GM23248 (cell line): ENCODE results near the gene SPATA31E1. TPM values are rescaled to one million over a fixed set of nuclear protein-coding genes. Genes with fewer than 3 reads are reported as not detected.
"Not testable (repeated sequence)": the region's sequence is repeated elsewhere in the genome, so short reads cannot be mapped to it uniquely, and the experiment has no call there.

Source experiments
- DNase-seq: peaks from one replicate; pipeline ENCODE4 v3.0.0-alpha.2; 2015
- H2AFZ ChIP-seq: fragments of 200-600 bp; sonication (generic); 2 replicates; pipeline ENCODE4 v1.6.1; 2016; ENCODE audit warnings: antibody characterized with exemption
- H3F3A ChIP-seq: fragments of 200-600 bp; sonication (generic); 2 replicates; pipeline ENCODE4 v1.6.1; 2016; ENCODE audit warnings: mild to moderate bottlenecking, antibody characterized with exemption, mixed run types; ENCODE audit not compliant: insufficient read depth
- H3K27ac ChIP-seq: fragments of 200-600 bp; sonication (generic); 2 replicates; pipeline ENCODE4 v1.5.1; 2016; ENCODE audit warnings: mild to moderate bottlenecking
- H3K27me3 ChIP-seq: fragments of 200-600 bp; sonication (generic); replicated peaks from 2 replicates; pipeline ENCODE4 v1.6.1; 2016; ENCODE audit warnings: mild to moderate bottlenecking; ENCODE audit not compliant: insufficient read depth
- H3K36me3 ChIP-seq: fragments of 200-600 bp; sonication (generic); 2 replicates; pipeline ENCODE4 v1.6.1; 2016; ENCODE audit warnings: low read depth, mild to moderate bottlenecking
- H3K4me1 ChIP-seq: fragments of 200-600 bp; sonication (generic); 2 replicates; pipeline ENCODE4 v1.6.1; 2016; ENCODE audit warnings: mild to moderate bottlenecking; ENCODE audit not compliant: insufficient read depth
- H3K4me2 ChIP-seq: fragments of 200-600 bp; sonication (generic); one replicate; pipeline ENCODE4 v1.6.1; 2016; ENCODE audit warnings: mild to moderate bottlenecking; ENCODE audit not compliant: unreplicated experiment
- H3K4me3 ChIP-seq: fragments of 200-600 bp; sonication (generic); 2 replicates; pipeline ENCODE4 v1.5.1; 2016; ENCODE audit warnings: mild to moderate bottlenecking
- H3K79me2 ChIP-seq: fragments of 200-600 bp; sonication (generic); 2 replicates; pipeline ENCODE4 v1.6.1; 2016; ENCODE audit warnings: mild to moderate bottlenecking; ENCODE audit not compliant: insufficient read depth
- H3K9ac ChIP-seq: fragments of 200-600 bp; sonication (generic); 2 replicates; pipeline ENCODE4 v1.6.1; 2016; ENCODE audit warnings: mild to moderate bottlenecking
- H3K9me2 ChIP-seq: fragments of 200-600 bp; sonication (generic); 2 replicates; pipeline ENCODE4 v1.6.1; 2016; ENCODE audit warnings: mixed run types, mild to moderate bottlenecking, moderate library complexity; ENCODE audit not compliant: insufficient read depth
- H3K9me3 ChIP-seq: fragments of 200-600 bp; sonication (generic); one replicate; pipeline ENCODE4 v1.6.1; 2017; ENCODE audit warnings: low read depth
- H4K20me1 ChIP-seq: fragments of 200-600 bp; sonication (generic); 2 replicates; pipeline ENCODE4 v1.6.0; 2016; ENCODE audit not compliant: insufficient read depth
- WGBS, 2 experiments: methylation state at CpG; one replicate each; pipeline ENCODE4 v1.1.6; 2015 to 2017; ENCODE audit warnings: low lambda C conversion rate in 2 of 2, low coverage in 1 of 2; ENCODE audit errors: missing lambda C conversion rate in 2 of 2; 5-methylcytosine and 5-hydroxymethylcytosine counted together
- in situ Hi-C: fragments of 300-500 bp; cut with MboI; formaldehyde crosslinking; loops from 2 replicates; pipeline ENCODE4 v1.15.0; 2020
- polyA plus RNA-seq: library from polyadenylated mRNA; unstranded; fragments of >200 nt; fragmentation: Nextera tagmentation; extraction: Ambion mirVana; gene quantifications from 2 replicates; pipeline ENCODE4 v1.2.1, GENCODE V29; 2016
- total RNA-seq: library from RNA; depleted of rRNA; stranded (reverse); fragments of >200 nt; shearing (Covaris generic); gene quantifications from 2 replicates; pipeline ENCODE4 v1.2.3, GENCODE V29; 2014

Gene SPATA31E1
- total and polyA plus RNA-seq, 2 experiments from 2014 or later, result not detected

DNA sequence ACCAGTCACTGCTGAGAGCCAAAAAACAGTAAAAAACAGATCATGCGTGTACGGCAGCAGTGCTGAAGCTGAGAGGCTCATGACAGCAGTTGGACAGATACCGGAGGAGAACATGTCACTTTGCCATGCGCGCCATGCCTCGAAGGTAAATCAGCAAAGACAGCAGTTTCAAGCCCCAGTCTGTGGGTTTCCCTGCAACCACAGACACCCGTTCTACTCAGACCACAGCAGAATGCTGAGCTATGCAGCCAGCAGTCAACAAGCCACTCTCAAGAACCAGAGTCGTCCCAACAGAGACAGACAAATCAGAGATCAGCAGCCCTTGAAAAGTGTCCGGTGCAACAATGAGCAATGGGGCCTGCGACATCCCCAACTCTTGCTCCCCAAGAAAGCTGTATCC is 40.3 kb downstream of the SPATA31E1 start:
- H3K36me3 ChIP-seq, result not testable (repeated sequence)

DNA sequence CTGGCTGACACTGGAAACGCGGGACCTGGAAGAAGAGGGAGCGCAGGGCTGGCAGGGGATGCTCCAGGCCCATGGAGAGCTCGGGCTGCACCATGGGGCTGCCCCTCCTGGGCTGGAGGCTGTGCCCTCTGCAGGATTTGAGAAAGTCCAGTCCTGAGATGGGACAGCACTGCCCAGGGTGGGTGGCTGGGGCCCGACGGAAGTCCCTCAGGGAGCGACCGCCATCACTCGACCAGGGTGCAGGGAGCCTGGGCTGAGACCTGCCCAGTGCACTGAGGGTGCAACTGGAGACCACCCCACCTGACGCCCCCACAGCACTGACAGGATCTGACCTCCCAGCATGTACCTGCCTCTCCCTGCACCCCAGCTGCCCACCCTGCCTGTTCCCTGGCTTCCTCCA is 42.2 kb downstream of the SPATA31E1 start:
- DNase-seq, H2AFZ ChIP-seq, H3K4me1 ChIP-seq, H4K20me1 ChIP-seq, H3K27ac ChIP-seq, H3K36me3 ChIP-seq, H3K4me3 ChIP-seq, H3K9me2 ChIP-seq, H3K9me3 ChIP-seq, in situ Hi-C loops, H3F3A ChIP-seq, H3K4me2 ChIP-seq, H3K27me3 ChIP-seq, H3K79me2 ChIP-seq, H3K9ac ChIP-seq: not testable (repeated sequence)
- 90 to 97% methylated on average over 5 to 10 of the region's 10 CpGs for WGBS, 2 experiments

More for the DNA sequence above, 40.3 kb downstream of the SPATA31E1 start:
- H3K9me2 ChIP-seq, H3K4me3 ChIP-seq, H3K4me1 ChIP-seq, H3K4me2 ChIP-seq, H3K27ac ChIP-seq, H2AFZ ChIP-seq, H3F3A ChIP-seq, in situ Hi-C loops, H4K20me1 ChIP-seq, H3K79me2 ChIP-seq, H3K27me3 ChIP-seq, H3K9ac ChIP-seq, H3K9me3 ChIP-seq: not testable (repeated sequence)
- 18 to 27% methylated on average over 10 of the region's 10 CpGs for WGBS, 2 experiments
- peak; percentile 8 for DNase-seq

DNA sequence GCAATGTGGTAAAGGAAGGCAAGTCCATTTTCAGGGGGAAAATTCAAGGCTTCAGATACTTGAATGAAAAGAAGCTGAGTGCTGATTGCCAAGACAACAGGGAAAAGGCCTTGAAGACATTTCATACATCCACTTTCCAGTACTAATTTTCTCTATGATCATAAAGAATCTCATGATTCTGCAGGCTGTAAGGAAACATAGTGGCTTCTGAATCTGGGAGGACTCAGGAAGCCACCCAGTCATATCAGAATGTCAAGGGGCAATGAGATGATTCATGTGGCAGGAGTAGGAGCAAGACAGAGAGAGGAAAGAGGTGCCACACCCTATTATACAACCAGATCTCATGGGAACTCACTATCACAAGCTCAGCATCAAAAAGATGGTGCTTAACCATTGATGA is 46.5 kb downstream of the SPATA31E1 start:
- in situ Hi-C loops, result not testable (repeated sequence)

DNA sequence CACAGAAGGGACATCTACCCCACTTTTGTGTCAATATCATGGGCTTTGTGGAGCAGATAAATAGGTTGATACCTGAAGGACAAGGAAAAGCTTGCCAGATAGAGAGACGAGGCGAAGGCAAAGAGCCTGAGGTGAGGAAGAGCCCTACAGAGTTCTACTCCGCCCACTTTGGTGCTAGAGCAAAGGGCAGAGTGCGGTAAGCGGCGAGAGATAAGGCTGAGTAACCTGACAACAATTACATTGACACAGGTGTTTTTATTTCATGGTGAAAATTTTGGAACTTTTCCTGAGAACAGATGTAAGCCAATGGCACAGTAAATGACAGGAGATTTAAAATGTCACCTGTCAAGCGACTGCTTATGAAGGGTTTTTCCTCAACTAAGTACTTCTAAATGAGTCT is 51.8 kb downstream of the SPATA31E1 start:
- H3F3A ChIP-seq, H3K9ac ChIP-seq, H3K27ac ChIP-seq, H3K9me3 ChIP-seq, H3K36me3 ChIP-seq, H3K4me3 ChIP-seq, H3K27me3 ChIP-seq, H3K79me2 ChIP-seq, H3K4me2 ChIP-seq, in situ Hi-C loops, H3K4me1 ChIP-seq, H2AFZ ChIP-seq, DNase-seq, H3K9me2 ChIP-seq, H4K20me1 ChIP-seq: not testable (repeated sequence)
- 86% methylated on average over 7 of the region's 7 CpGs for WGBS, 2 experiments

More for the DNA sequence above, 46.5 kb downstream of the SPATA31E1 start:
- not testable (repeated sequence) for H3K27me3 ChIP-seq, H3K9me3 ChIP-seq, H3K4me3 ChIP-seq, H2AFZ ChIP-seq, H3K79me2 ChIP-seq, H3K9me2 ChIP-seq, H3K36me3 ChIP-seq, H3K4me1 ChIP-seq, H3F3A ChIP-seq, H3K4me2 ChIP-seq, H3K27ac ChIP-seq, H3K9ac ChIP-seq, DNase-seq, H4K20me1 ChIP-seq

DNA sequence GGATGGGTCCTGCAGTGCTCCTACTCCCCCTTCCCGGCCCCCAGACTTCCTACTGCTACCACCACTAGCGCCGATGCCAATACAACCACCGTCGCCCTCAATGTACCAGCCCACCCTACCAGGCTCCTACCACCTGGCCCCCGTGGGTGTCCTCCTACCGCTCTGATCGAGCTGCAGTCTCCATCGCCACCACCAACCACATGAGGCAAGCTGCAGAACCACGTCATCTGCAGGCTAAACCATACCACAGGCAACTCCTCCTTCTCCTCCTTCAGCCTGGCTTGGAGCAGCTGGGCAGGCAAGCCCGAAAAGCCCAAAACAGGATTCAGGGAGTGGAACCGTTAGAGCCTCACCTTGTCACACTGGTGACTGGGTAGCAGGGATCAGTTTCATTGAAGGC is 54.7 kb downstream of the SPATA31E1 start:
- H3K4me1 ChIP-seq, H3K27me3 ChIP-seq, H3K27ac ChIP-seq, H3K9me3 ChIP-seq, in situ Hi-C loops, H3K9ac ChIP-seq, H3K4me3 ChIP-seq, H3K4me2 ChIP-seq, H3K36me3 ChIP-seq, H3F3A ChIP-seq, H3K9me2 ChIP-seq, DNase-seq, H2AFZ ChIP-seq, H3K79me2 ChIP-seq, H4K20me1 ChIP-seq: not testable (repeated sequence)
- WGBS, 2 experiments, result 71 to 79% methylated on average over 9 to 12 of the region's 12 CpGs

DNA sequence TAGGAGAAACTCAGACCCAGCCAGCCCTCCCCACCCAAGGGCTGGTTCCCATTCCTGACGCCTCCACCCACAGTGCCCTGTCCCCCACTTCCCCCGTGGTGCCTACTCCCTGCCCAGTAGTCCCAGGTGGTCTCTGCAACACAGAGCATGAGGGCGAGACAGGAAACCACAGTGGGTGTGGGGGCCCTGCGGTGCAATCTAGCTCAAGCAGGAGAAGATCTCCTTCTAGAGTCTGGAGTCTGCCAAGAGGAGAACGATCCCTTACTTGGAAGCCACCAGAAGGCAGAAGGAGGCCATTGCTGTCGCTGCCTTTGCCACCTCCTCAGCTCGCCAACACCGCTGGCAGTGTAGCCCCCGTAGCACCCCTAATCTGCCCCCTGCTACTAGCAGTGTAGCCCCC is 55.2 kb downstream of the SPATA31E1 start:
- H3K4me3 ChIP-seq, H3K36me3 ChIP-seq, in situ Hi-C loops, H3K27me3 ChIP-seq, H3K79me2 ChIP-seq, H3F3A ChIP-seq, H3K27ac ChIP-seq, DNase-seq, H3K9me3 ChIP-seq, H3K9me2 ChIP-seq, H3K4me2 ChIP-seq, H2AFZ ChIP-seq, H3K9ac ChIP-seq, H3K4me1 ChIP-seq, H4K20me1 ChIP-seq: not testable (repeated sequence)
- WGBS, 2 experiments, result 64 to 66% methylated on average over 9 of the region's 9 CpGs

DNA sequence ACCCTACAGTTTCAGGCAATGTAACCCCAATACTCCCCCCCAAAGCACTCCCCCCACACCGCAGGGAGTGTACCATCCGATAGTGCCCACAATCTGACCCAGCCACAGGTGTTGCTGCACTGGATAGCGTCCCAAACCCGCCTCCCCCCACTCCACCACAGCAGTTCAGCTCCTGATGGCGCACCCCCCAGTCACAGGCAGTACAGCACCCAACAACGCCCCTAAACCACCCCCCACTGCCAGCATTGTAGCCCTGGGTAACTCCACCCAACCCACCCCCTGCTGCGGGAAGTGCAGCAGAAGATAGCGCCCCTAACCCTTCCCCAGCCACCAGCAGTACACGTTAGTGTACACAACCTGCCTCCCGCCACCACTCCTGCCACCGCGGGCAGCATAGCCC is 55.7 kb downstream of the SPATA31E1 start:
- H3K4me2 ChIP-seq, H3K4me3 ChIP-seq, DNase-seq, H3K9me2 ChIP-seq, H3K27ac ChIP-seq, H3K27me3 ChIP-seq, H3K9me3 ChIP-seq, H4K20me1 ChIP-seq, H3K79me2 ChIP-seq, in situ Hi-C loops, H3K9ac ChIP-seq, H2AFZ ChIP-seq, H3K36me3 ChIP-seq, H3K4me1 ChIP-seq, H3F3A ChIP-seq: not testable (repeated sequence)
- WGBS, 2 experiments, result 70 to 74% methylated on average over 2 to 12 of the region's 12 CpGs
